NOMO-1 (cell line): ENCODE results near the gene SKOR1.

Experiments used
- DNase-seq, 2 experiments: peaks; one replicate each; lab custom pipeline; 2025; ENCODE audit not compliant: unreplicated experiment in 2 of 2; lab: John Stamatoyannopoulos, UW

SKOR1 gene

GRCh38 chr15:67815036-67815592, 10.2 kb upstream of the SKOR1 start:
- no peak for DNase-seq

- DNase-seq = no peak
These were observed 8.6 kb upstream of the SKOR1 start for GRCh38 chr15:67816668-67817067.

GRCh38 chr15:67818464-67818863, 6.8 kb upstream of the SKOR1 start:
- no peak for DNase-seq

- DNase-seq = no peak
These were observed 5.7 kb upstream of the SKOR1 start for GRCh38 chr15:67819636-67820035.

GRCh38 chr15:67820122-67820991, 5.0 kb upstream of the SKOR1 start:
- DNase-seq = no peak

DNA sequence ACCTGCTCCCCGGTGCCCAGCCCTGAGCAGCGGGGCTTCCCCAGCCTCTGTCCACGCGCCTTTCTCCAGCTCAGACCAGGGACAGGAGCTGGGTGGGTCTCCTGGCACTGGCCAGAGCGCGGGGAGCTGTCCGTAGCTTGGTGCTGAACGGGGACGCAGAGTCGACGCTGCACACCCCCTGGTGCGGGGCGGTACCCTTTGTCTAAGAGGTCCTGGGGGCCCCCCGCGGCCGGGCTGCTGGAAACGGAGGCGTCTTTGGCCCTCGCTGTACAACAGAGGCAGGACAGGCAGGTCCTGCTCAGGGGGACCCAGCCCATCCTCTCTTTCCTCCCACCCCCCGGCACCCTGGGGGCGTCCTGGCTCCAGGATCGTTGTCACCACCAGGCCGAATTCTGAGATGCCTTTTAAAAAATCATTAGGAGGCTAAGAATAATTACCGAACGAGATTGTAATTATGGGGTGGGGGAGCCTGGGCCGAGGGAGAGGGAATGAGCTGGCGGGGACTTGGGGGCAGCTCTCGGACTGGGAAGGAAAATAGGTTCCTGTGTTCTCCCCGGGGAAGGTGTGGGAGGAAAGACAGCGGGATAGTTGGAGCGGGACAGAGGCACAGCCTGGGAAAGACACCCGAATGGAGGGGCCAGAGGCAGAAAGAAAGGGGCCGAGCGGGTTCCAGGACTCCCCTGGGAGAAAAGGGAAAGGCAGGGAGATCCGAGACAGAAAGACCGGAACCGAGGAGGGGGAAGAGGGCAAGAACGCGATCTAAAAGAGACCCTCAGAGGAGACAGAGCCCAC, 4.1 kb upstream of the SKOR1 start:
- no peak for DNase-seq

GRCh38 chr15:67821784-67822440, 3.4 kb upstream of the SKOR1 start:
- no peak for DNase-seq

- no peak for DNase-seq
These were observed 2.6 kb upstream of the SKOR1 start for GRCh38 chr15:67822537-67823313.

DNA sequence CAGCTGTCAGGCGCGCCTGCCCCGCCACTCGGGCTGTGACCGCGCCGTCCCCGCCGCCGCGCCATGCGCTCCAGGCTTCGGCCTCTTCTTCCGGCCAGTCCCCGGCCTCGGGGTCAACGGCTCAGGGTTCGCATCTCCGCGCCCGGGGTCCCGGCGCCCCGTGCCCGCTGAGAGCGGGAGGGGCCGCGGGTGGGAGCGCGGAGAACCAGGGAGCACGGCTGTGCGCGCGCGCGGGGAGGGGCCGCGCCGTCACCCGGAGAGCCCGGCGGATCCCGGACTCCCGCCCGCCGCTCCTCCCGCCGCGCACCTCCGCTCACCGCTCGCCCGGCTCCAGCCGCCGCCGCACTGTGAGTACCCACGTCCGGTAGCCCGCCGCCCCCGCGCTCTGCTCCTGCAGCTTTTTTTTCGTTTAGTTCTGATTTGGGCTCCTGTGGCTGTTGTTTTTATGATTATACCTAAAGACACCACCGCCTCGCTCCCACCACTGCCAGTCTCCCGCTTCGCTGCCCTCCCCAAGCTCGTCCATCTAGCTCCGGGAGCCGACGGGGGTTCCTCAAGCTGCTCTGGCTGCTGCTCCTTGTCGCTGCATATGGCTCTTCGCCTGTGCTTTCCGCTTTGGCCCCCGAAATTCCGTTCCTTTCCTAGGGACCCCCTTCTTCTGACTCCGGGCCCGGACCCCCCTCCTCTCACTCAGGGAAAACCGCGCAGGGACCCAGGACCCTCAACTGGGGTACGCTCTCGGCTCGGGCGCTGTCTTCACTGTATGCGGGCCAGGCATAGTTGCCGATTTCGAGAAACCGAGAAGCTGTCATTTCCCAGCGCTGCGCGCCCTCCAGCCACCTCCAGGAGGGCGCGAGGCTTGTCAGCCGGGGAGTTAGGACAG, 1.8 kb upstream of the SKOR1 start:
- DNase-seq = no peak

GRCh38 chr15:67824197-67824968, 926 bp upstream of the SKOR1 start:
- no peak for DNase-seq

- no peak for DNase-seq
These were observed 790 bp downstream of the SKOR1 start for GRCh38 chr15:67825881-67826716.

DNA sequence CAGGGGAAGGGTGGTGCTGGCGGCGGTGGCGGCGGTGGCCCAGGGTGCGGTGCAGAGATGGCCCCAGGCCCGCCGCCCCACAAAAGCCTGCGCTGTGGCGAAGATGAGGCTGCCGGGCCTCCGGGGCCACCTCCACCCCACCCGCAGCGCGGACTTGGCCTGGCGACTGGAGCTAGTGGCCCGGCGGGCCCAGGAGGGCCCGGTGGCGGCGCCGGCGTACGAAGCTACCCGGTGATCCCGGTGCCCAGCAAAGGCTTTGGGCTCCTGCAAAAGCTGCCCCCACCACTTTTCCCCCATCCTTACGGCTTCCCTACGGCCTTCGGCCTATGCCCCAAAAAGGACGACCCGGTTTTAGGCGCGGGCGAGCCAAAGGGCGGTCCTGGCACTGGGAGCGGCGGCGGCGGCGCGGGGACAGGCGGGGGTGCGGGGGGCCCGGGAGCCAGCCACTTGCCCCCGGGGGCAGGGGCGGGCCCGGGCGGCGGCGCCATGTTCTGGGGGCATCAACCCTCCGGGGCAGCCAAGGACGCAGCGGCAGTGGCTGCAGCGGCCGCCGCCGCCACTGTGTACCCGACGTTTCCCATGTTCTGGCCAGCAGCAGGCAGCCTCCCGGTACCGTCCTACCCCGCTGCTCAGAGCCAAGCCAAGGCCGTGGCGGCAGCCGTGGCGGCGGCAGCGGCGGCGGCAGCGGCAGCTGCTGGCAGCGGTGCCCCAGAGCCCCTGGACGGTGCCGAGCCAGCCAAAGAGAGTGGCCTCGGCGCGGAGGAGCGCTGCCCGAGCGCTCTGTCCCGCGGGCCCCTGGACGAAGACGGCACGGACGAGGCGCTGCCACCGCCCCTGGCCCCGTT, 1.6 kb downstream of the SKOR1 start:
- no peak for DNase-seq

GRCh38 chr15:67827562-67828277, 2.4 kb downstream of the SKOR1 start:
- no peak for DNase-seq

DNA sequence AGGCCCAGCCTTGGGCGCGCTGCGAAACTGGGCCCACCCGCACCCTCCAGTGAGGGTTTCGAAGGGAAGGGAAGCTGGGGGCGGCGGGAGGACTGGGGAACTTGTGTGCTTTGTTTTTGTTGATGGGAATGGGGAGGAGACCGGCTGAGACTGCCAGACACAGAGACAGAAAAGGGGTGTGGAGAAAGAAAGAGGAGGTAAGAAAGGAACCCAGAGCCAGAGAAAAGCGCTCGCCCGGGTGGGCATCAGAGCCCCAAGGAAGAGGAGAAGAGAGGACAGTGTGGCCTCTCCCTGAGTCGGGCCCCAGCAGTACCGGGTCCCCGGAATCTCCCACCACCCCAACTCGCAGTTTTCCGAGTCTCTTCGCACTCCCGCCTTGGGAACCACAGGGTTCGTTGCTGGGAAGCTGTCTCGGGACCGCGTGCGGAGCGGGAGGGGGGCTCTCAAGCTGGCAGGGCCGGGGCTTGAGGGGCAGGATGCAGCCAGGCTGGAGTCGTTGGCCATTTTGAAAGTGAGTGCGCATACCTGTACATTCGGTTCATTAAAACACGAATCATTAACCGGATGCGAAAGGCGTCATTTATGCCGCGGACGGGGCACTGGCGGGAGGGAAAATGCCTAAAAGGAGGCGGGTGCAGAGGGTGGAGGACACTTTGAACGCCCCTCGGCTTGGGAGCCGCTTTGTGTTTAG, 3.1 kb downstream of the SKOR1 start:
- no peak for DNase-seq

GRCh38 chr15:67828969-67829646, 3.8 kb downstream of the SKOR1 start:
- no peak for DNase-seq
